PFSK-1 (cell line): ENCODE results near the gene PNLIPRP1.

Source experiments
- FOXP2 ChIP-seq: optimal IDR thresholded peaks from 2 replicates; pipeline ENCODE3; 2011; ENCODE audit warnings: borderline replicate concordance, control low read depth, inconsistent platforms; ENCODE audit not compliant: insufficient read depth; ENCODE audit errors: extremely low read length, extremely low read depth
- POLR2AphosphoS5 ChIP-seq: IDR thresholded peaks from 2 replicates; pipeline ENCODE4 v1.6.1; 2012; ENCODE audit warnings: low read depth, mild to moderate bottlenecking, control low read depth, low read length, moderate library complexity
- REST ChIP-seq, 2 experiments: IDR thresholded peaks; 2 replicates each; pipeline versions ENCODE4 v1.6.1 to v1.8.0; 2011 to 2012; ENCODE audit warnings: low read depth in 2 of 2, low read length in 2 of 2, control low read depth in 1 of 2, inconsistent platforms in 1 of 2, mild to moderate bottlenecking in 1 of 2, moderate library complexity in 1 of 2; ENCODE audit not compliant: insufficient read depth in 1 of 2
- TAF1 ChIP-seq: IDR thresholded peaks from 2 replicates; pipeline ENCODE4 v1.6.1; 2012; ENCODE audit warnings: low read length, control low read depth, borderline replicate concordance; ENCODE audit not compliant: insufficient read depth

GRCh38 chr10:116621934-116622655 is 31.3 kb downstream of the PNLIPRP1 start:
- TF ChIP-seq FOXP2 (no peak), TAF1 (no peak), REST (IDR thresholded peaks at IDR 0.05; ENCODE audit: insufficient read depth in 1 of 2, low read depth in 2 of 2, low read length in 2 of 2) (no peak), POLR2AphosphoS5 (no peak)
